ENCODE results near the gene UGT1A3.
"Not testable (repeated sequence)": the region's sequence is repeated elsewhere in the genome, so short reads cannot be mapped to it uniquely, and the experiment has no call there.

UGT1A3 gene

DNA sequence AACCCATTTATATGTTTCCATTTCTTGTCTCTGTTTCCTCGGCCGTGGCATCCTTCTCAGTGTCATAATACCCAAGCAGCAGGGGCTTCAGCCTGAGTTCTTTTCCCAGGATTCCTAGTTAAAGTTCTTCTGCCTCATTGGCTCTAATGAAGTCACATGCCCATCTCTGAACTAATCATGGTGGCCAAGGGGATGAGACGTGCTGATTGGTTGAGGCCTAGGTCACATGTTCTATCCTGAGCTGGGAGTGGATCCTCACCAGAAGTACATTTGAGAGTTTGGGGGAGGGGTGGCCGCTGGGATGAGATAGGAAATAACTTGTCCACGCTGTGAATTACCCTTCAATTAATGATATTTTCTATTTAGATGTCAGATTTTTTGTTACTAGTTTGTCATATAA lies 19.9 kb upstream of the UGT1A3 start:
- no peak for DNase-seq

GRCh38 chr2:233711312-233712008 lies 17.4 kb upstream of the UGT1A3 start:
- DNase-seq: peak; percentile 43 to 63

DNA sequence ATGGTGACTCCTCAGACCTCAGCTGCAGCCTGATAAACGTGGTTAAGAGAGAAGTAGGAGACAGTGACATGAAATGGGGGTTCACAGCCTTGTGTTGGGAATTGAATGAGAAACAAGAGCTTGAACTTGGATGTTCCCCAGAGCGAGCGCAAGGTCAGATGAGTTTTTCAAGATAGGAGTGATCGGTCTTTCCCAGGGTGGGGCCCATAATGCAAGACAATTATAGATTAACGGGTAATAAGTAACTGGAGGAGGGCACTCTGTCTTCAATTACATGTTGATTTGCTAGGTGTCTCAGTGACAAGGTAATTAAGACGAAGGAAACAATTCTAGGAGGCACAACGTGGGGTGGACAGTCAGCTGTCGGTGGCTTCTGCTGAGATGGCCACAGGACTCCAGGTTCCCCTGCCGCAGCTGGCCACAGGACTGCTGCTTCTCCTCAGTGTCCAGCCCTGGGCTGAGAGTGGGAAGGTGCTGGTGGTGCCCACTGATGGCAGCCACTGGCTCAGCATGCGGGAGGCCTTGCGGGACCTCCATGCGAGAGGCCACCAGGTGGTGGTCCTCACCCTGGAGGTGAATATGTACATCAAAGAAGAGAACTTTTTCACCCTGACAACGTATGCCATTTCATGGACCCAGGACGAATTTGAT lies 16.1 kb upstream of the UGT1A3 start, which contains the start of gene UGT1A5:
Gene UGT1A5 (plus strand): TSS at position 297 of the 651 bp plus-strand sequence. CDS start 85 bp downstream, at position 382.
- no peak for DNase-seq

- DNase-seq: no peak
Measured at GRCh38 chr2:233713262-233713615, 15.6 kb upstream of the UGT1A3 start.

- no peak for DNase-seq
Measured at GRCh38 chr2:233714121-233714520, 14.7 kb upstream of the UGT1A3 start.

DNA sequence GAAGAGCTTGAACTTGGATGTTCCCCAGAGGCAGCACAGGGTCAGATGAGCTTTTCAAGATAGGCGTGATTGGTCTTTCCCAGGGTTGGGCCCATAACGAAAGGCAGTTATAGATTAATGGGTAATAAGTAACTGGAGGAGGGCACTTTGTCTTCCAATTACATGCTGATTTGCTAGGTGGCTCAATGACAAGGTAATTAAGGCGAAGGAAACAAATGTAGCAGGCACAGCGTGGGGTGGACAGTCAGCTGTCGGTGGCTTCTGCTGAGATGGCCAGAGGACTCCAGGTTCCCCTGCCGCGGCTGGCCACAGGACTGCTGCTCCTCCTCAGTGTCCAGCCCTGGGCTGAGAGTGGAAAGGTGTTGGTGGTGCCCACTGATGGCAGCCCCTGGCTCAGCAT lies 10.3 kb upstream of the UGT1A3 start, which contains the start of gene UGT1A4:
Gene UGT1A4 (plus strand): TSS at position 185 of the 400 bp plus-strand sequence. CDS start 85 bp downstream, at position 270.
- no peak for DNase-seq

DNA sequence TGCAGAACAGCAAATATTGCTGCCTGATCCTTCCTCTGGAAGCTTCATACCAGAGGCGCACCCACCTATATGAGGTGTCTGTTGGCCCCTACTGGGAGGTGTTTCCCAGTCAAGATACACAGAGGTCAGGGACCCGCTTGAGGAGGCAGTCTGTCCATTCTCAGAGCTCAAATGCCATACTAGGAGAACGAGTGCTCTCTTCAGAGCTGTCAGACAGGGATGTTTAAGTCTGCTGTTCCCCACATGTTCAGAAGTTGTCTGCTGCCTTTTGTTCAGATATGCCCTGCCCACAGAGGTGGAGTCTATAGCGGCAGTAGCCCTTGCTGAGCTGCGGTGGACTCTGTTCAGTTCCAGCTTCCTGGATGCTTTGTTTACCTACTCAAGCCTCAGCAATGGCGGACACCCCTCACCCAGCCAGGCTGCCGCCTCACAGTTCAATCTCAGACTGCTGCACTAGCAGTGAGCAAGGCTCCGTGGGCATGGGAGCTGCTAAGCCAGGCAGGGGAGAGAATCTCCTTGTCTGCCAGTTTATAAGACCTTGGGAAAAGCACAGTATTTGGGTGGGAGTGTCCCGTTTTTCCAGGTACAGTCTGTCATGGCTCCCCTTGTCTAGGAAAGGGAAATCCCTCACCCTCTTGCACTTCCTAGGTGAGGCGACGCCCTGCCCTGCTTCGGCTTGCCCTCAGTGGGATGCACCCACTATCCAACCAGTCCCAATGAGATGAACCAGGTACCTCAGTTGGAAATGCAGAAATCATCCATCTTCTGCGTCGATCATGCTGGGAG lies 8.2 kb downstream of the UGT1A3 start:
- DNase-seq: not testable (repeated sequence)

GRCh38 chr2:233740870-233741269 lies 12.0 kb downstream of the UGT1A3 start:
- DNase-seq: no peak

- no peak for DNase-seq
Measured at GRCh38 chr2:233743464-233744259, 14.8 kb downstream of the UGT1A3 start.

DNA sequence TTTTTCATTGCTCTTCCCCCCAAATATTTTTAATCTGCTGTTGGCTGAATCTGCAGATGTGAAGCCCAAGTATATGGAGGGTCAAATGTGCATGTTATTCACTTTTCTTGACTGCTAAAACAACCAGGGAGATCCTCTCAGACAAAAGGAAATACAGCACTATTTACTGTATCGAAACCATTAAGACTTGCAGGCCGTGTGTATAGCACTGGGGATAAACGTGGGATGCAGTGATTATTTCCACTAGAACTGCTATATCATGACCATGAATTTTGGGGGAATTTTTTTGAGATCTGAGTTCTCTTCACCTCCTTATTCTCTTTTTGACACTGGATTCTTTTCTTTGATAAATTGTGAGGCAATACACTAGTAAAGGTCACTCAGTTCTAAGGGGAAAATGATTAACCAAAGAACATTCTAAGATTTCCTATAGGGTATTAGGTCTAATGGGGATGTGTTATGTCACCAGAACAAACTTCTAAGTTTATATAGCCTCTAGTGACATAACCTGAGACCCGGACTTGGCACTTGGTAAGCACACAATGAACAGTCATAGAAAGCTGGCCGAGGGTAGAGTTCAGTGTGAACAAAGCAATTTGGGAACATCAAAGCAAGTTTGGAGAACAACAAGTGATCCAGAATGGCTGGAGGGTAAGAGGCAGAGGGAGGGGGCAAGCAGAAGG lies 16.4 kb downstream of the UGT1A3 start:
- no peak for DNase-seq

DNA sequence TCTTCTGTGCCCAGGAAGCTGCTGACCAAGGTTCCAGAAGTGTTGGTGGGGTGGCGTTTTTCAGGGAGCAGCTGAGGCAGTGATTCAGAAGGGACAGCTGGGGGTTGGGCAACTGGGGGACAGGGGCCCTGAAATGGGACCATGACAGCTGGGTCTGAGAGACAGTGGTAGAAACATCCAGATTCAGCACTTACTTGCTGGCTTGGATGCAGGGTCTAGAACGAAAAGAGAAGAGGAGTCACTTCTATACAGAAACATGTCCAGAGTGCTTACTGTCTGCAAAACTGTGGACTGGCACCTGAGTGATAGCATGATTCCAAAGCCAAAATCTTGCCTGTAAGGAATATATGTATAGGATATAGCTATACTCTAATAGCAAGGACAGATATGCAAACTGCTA lies 17.0 kb downstream of the UGT1A3 start:
- DNase-seq: not testable (repeated sequence)

GRCh38 chr2:233746475-233747282 lies 17.8 kb downstream of the UGT1A3 start:
- DNase-seq: no peak

GRCh38 chr2:233747283-233747544 lies 18.4 kb downstream of the UGT1A3 start:
- no peak for DNase-seq

DNA sequence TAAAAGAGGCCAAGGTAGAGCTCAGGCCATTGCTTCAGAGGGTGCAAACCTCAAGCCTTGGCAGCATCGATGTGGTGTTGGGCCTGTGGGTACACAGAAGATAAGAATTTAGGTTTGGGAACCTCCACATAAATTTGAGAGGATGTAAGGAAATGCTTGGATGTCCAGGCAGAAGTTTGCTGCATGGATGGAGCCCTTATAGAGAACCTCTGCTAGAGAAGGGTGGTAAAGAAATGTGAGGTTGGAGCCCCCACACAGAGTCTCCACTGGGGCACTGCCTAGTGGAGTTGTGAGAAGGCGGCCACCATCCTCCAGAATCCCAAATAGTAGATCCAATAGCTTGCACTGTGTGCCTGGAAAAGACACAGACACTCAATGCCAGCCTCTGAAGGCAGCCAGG lies 21.8 kb downstream of the UGT1A3 start:
- DNase-seq: not testable (repeated sequence)

DNA sequence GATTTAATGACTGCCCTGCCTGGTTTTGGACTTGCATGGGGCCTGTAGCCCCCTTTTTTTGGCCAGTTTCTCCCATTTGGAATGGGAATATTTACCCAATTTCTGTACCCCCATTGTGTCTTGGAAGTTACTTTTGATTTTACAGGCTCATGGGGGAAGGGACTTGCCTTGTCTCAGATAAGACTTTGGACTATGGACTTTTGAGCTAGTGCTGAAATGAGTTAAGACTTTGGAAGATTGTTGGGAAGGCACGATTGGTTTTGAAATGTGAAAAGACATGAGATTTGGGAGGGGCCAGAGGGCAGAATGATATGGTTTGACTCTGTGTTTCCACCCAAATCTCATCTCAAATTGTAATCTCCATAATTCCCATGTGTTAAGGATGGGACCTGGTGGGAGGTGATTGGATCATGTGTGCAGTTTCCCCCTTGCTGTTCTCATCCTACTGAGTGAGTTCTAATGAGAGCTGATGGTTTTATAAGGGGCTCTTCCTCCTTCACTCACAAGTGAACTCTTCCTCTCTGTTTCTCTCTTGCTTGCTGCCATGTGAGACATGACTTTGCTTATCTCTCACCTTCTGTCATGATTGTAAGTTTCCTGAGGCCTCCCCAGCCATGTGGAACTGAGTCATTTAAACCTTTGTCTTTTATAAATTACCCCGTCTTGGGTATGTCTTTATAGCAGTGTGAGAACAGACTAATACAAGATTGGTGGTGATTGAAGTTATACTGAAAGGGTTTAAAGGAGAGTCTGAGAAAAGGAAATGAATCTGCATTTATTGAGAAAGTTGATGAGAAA lies 22.6 kb downstream of the UGT1A3 start:
- not testable (repeated sequence) for DNase-seq

GRCh38 chr2:233754872-233755611 lies 26.2 kb downstream of the UGT1A3 start:
- no peak for DNase-seq

DNA sequence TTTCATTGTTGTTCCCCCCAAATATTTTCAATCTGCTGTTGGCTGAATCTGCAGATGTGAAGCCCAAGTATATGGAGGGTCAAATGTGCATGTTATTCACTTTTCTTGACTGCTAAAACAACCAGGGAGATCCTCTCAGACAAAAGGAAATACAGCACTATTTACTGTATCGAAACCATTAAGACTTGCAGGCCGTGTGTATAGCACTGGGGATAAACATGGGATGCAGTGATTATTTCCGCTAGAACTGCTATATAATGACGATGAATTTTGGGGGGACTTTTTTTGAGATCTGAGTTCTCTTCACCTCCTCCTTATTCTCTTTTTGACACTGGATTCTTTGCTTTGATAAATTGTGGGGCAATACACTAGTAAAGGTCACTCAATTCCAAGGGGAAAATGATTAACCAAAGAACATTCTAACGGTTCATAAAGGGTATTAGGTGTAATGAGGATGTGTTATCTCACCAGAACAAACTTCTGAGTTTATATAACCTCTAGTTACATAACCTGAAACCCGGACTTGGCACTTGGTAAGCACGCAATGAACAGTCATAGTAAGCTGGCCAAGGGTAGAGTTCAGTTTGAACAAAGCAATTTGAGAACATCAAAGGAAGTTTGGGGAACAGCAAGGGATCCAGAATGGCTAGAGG lies 27.7 kb downstream of the UGT1A3 start:
- no peak for DNase-seq

GRCh38 chr2:233758141-233758540 lies 29.3 kb downstream of the UGT1A3 start:
- DNase-seq: no peak

DNA sequence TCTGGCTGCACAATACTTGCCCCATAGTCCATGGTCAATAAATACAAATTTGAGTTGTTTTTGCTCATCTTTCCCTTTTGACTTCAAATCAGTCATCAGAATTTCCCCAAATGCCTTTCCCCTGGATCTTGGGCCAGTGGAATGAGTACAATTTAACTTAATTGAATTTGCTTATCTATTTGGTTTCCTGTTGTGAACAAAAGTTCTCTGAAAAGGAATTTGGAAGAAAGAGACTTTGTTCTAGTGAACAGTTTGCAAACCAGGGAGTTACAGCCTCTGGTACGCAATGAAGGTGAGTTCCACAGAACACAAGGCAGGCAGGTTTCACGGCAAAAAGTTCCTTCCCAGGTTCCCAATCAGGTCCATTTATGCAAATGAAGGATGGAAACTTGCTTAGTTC lies 30.0 kb downstream of the UGT1A3 start:
- DNase-seq: no peak
